ENCODE data around the gene RAD51B.

DNA sequence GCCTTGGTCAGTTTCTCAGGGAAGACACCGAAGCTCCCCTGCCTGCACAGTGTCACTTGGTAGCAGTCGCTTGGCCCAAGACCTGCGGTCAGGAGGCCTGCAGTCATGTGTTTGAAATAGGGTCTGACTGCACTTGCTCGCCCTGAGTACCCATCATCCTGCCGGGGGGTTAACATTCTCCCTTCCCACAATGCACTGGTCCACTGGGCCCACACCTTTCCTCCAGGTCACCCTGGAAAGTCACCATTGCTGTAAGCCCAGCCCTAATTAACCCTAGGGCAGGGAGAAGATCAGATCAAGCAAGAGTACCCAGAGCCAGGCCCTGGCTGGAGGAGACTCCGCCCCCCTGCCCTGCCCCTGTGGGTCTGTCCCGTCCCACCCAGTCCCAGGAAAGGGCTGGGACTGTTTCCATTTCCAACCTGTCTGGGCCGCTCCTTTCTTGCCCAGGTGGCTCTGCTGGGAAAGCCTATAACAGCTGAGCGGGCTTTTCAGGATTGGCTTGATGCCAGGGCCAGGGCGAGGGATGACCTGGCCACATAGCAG lies 886.2 kb downstream of the RAD51B start:
- TF ChIP-seq, protein P1, sequence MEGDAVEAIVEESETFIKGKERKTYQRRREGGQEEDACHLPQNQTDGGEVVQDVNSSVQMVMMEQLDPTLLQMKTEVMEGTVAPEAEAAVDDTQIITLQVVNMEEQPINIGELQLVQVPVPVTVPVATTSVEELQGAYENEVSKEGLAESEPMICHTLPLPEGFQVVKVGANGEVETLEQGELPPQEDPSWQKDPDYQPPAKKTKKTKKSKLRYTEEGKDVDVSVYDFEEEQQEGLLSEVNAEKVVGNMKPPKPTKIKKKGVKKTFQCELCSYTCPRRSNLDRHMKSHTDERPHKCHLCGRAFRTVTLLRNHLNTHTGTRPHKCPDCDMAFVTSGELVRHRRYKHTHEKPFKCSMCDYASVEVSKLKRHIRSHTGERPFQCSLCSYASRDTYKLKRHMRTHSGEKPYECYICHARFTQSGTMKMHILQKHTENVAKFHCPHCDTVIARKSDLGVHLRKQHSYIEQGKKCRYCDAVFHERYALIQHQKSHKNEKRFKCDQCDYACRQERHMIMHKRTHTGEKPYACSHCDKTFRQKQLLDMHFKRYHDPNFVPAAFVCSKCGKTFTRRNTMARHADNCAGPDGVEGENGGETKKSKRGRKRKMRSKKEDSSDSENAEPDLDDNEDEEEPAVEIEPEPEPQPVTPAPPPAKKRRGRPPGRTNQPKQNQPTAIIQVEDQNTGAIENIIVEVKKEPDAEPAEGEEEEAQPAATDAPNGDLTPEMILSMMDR (IDR thresholded peaks at IDR 0.05; ENCODE audit: low read length): no peak
- TF ChIP-seq EZH2phosphoT487 (IDR thresholded peaks at IDR 0.05; ENCODE audit: low read length) (no peak), EZH2 (optimal IDR thresholded peaks at IDR 0.05; ENCODE audit: low read depth, low read length) (no peak)
